SK-N-SH (cell line): ENCODE measurements around the gene MRPS18A. TPM values are rescaled to one million over a fixed set of nuclear protein-coding genes. Genes with fewer than 3 reads are reported as not detected.

Source experiments
- CTCF ChIA-PET: fragments of 300-600, 350-600 bp; formaldehyde crosslinking; extraction: SDS; loops from one replicate; lab custom pipeline; 2021; lab: Yijun Ruan, JAX
- POLR2A ChIA-PET: fragments of 350-600 bp; sonication (Branson Sonifier 250); formaldehyde crosslinking; extraction: SDS; loops from one replicate; lab custom pipeline; 2020; ENCODE audit warnings: antibody characterized with exemption, inconsistent platforms; lab: Yijun Ruan, JAX
- DNase-seq: peaks from one replicate; pipeline ENCODE4 v3.0.0; 2012
- H2AFZ ChIP-seq: fragments of 200-600 bp; sonication (generic); 2 replicates; pipeline ENCODE4 v1.8.1; 2016; ENCODE audit warnings: antibody characterized with exemption, mild to moderate bottlenecking, low read depth
- H3F3A ChIP-seq: fragments of 200-600 bp; sonication (generic); replicated peaks from 2 replicates; pipeline ENCODE3; 2016; ENCODE audit warnings: antibody characterized with exemption, mild to moderate bottlenecking; ENCODE audit not compliant: insufficient read depth
- H3K27ac ChIP-seq, 2 experiments: fragments of 200-500 bp in 1 of 2; fragments of 200-600 bp in 1 of 2; sonication (Bioruptor generic) in 1 of 2; sonication (generic), shearing (Covaris generic) in 1 of 2; 2 replicates each; pipeline versions ENCODE4 v1.5.1 to v1.6.1; 2014 to 2016; ENCODE audit warnings: low read depth in 2 of 2, inconsistent platforms in 1 of 2, low read length in 1 of 2, mild to moderate bottlenecking in 1 of 2, mixed read lengths in 1 of 2
- H3K27me3 ChIP-seq: fragments of 200-600 bp; sonication (generic), shearing (Covaris generic); 2 replicates; pipeline ENCODE4 v1.6.1; 2016; ENCODE audit warnings: mixed run types; ENCODE audit not compliant: insufficient read depth
- H3K36me3 ChIP-seq, 2 experiments: fragments of 200-500 bp in 1 of 2; fragments of 200-600 bp in 1 of 2; sonication (Bioruptor generic) in 1 of 2; sonication (generic) in 1 of 2; replicated peaks in 1 of 2; 2 replicates each; pipeline versions ENCODE3 to v1.5.1; 2014 to 2016; ENCODE audit warnings: low read length in 1 of 2, mild to moderate bottlenecking in 1 of 2; ENCODE audit not compliant: insufficient read depth in 2 of 2, control insufficient read depth in 1 of 2
- H3K4me1 ChIP-seq, 2 experiments: fragments of 200-500 bp in 1 of 2; fragments of 200-600 bp in 1 of 2; sonication (Bioruptor generic) in 1 of 2; sonication (generic), shearing (Covaris generic) in 1 of 2; 2 replicates each; pipeline versions ENCODE4 v1.5.1 to v1.6.1; 2014 to 2016; ENCODE audit warnings: low read depth in 1 of 2, low read length in 1 of 2, mixed run types in 1 of 2; ENCODE audit not compliant: insufficient read depth in 2 of 2, control insufficient read depth in 1 of 2
- H3K4me2 ChIP-seq: fragments of 200-600 bp; sonication (generic), shearing (Covaris generic); 2 replicates; pipeline ENCODE4 v1.6.1; 2017; ENCODE audit warnings: mixed run types
- H3K4me3 ChIP-seq, 2 experiments: fragments of 200-500 bp in 1 of 2; fragments of 200-600 bp in 1 of 2; sonication (Bioruptor generic) in 1 of 2; sonication (generic), shearing (Covaris generic) in 1 of 2; 2 replicates each; pipeline versions ENCODE4 v1.5.1 to v1.8.1; 2014 to 2016; ENCODE audit warnings: low read depth in 2 of 2, inconsistent platforms in 1 of 2, low read length in 1 of 2, mild to moderate bottlenecking in 1 of 2, mixed read lengths in 1 of 2, moderate library complexity in 1 of 2
- H3K79me2 ChIP-seq: fragments of 200-600 bp; sonication (generic); 2 replicates; pipeline ENCODE4 v1.8.1; 2017; ENCODE audit warnings: mild to moderate bottlenecking; ENCODE audit not compliant: insufficient read depth
- H3K9ac ChIP-seq: fragments of 200-600 bp; sonication (generic); 2 replicates; pipeline ENCODE4 v1.6.1; 2017; ENCODE audit warnings: mixed run types
- H3K9me2 ChIP-seq: fragments of 200-600 bp; sonication (generic); 2 replicates; pipeline ENCODE4 v1.6.1; 2017; ENCODE audit warnings: mixed run types
- H3K9me3 ChIP-seq: fragments of 200-600 bp; sonication (generic); 2 replicates; pipeline ENCODE4 v1.6.1; 2017; ENCODE audit warnings: mixed run types, mild to moderate bottlenecking, moderate library complexity
- H4K20me1 ChIP-seq: fragments of 200-600 bp; sonication (generic); 2 replicates; pipeline ENCODE4 v1.6.1; 2017; ENCODE audit warnings: mild to moderate bottlenecking, mixed run types; ENCODE audit not compliant: insufficient read depth
- EP300 ChIP-seq, 2 experiments: IDR thresholded peaks; 2 replicates each; pipeline versions ENCODE4 v1.4.0 to v1.6.1; 2012; ENCODE audit warnings: borderline replicate concordance in 1 of 2, low read depth in 1 of 2, low read length in 1 of 2
- EZH2phosphoT487 ChIP-seq: fragments of 200-600 bp; sonication (generic); IDR thresholded peaks from 2 replicates; pipeline ENCODE4 v1.6.1; 2017; ENCODE audit warnings: low read depth, mixed run types, mild to moderate bottlenecking, antibody characterized with exemption, moderate library complexity, borderline replicate concordance
- FOSL2 ChIP-seq: IDR thresholded peaks from 2 replicates; pipeline ENCODE4 v1.4.0; 2012; ENCODE audit warnings: low read depth, mild to moderate bottlenecking, moderate library complexity, borderline replicate concordance
- GABPA ChIP-seq: IDR thresholded peaks from 2 replicates; pipeline ENCODE4 v1.4.0; 2012; ENCODE audit warnings: low read depth, mild to moderate bottlenecking
- GATA2 ChIP-seq: sonication (generic); formaldehyde crosslinking; IDR thresholded peaks from 2 replicates; pipeline ENCODE4 v1.5.0; 2020; ENCODE audit warnings: mild to moderate bottlenecking, missing genetic modification reagents
- JUND ChIP-seq: IDR thresholded peaks from 2 replicates; pipeline ENCODE4 v1.4.0; 2012
- MEF2A ChIP-seq: IDR thresholded peaks from 2 replicates; pipeline ENCODE4 v1.4.0; 2012; ENCODE audit warnings: low read depth, borderline replicate concordance
- NFIC ChIP-seq: IDR thresholded peaks from 2 replicates; pipeline ENCODE4 v1.4.0; 2012; ENCODE audit warnings: borderline replicate concordance
- SIN3A ChIP-seq: IDR thresholded peaks from 2 replicates; pipeline ENCODE4 v1.6.1; 2012; ENCODE audit warnings: low read depth, mild to moderate bottlenecking, low read length, moderate library complexity, borderline replicate concordance
- WGBS: methylation state at CpG from one replicate; pipeline ENCODE4 v1.1.6; 2017; ENCODE audit warnings: low lambda C conversion rate; 5-methylcytosine and 5-hydroxymethylcytosine counted together
- polyA plus RNA-seq, 3 experiments: library from polyadenylated mRNA; depleted of rRNA; stranded (reverse); fragments of >200 nt; gene quantifications; 2 replicates each; pipeline ENCODE4 v1.2.3, GENCODE V29; 2012
- TF ChIP-seq, protein P1 (sequence below): IDR thresholded peaks from 2 replicates; pipeline ENCODE4 v1.4.0; 2012; ENCODE audit warnings: low read depth, borderline replicate concordance
- TF ChIP-seq, protein P2 (sequence below): fragments of 150-350 bp; IDR thresholded peaks from 2 replicates; pipeline ENCODE4 v1.6.1; 2016; ENCODE audit warnings: mild to moderate bottlenecking, low read depth, low read length
- TF ChIP-seq, protein P3 (sequence below): fragments of 200-600 bp; sonication (generic); IDR thresholded peaks from 2 replicates; pipeline ENCODE4 v1.6.1; 2017; ENCODE audit warnings: antibody characterized with exemption, mild to moderate bottlenecking, moderate library complexity

MRPS18A gene
- polyA plus RNA-seq, 1 of the 3 experiments (the other 2 are of a cell fraction) = 57.0 TPM

DNA sequence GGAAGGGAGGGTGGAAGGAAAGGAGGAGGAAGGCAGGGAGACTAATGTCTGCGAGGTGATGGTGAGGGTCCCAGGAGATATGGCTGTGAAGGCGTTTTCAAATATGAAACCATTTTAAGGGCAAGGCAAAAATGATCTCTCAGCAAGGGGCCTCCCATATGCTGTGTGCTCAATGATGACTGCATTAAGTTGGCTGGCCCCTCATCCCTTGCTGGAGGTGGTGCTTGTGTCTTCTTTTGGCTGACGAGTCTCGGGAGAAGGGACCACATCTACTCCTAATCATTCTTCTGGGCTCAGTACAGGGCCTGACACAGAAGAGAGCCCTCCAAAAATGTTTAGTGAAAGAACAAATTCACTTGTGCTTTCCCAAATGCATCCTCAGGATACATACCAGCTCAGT, 23.0 kb upstream of the MRPS18A start:
- H3K36me3 ChIP-seq = no peaks in the 10 kb centered on the region
- no peaks in the 10 kb centered on the region for H3K79me2 ChIP-seq
- WGBS = 54% methylated on average over 4 of the region's 4 CpGs
- ChIA-PET POLR2A (interaction anchor here (0.5 kb wide), 1 partner anchor 13 kb away, joined by 3 read pairs; no protein-coding TSS in a partner anchor), CTCF (interaction anchor here (1.5 kb wide), 1 partner anchor 369 kb away, joined by 3 read pairs; no protein-coding TSS in a partner anchor)
- no peak for TF ChIP-seq GABPA
- TF ChIP-seq SIN3A = no peak
- no peak for TF ChIP-seq FOSL2
- no peak for TF ChIP-seq MEF2A
- TF ChIP-seq EP300 (IDR thresholded peaks at IDR 0.05; ENCODE audit: borderline replicate concordance in 1 of 2, low read depth in 1 of 2, low read length in 1 of 2) = no peak
- TF ChIP-seq, protein P1, sequence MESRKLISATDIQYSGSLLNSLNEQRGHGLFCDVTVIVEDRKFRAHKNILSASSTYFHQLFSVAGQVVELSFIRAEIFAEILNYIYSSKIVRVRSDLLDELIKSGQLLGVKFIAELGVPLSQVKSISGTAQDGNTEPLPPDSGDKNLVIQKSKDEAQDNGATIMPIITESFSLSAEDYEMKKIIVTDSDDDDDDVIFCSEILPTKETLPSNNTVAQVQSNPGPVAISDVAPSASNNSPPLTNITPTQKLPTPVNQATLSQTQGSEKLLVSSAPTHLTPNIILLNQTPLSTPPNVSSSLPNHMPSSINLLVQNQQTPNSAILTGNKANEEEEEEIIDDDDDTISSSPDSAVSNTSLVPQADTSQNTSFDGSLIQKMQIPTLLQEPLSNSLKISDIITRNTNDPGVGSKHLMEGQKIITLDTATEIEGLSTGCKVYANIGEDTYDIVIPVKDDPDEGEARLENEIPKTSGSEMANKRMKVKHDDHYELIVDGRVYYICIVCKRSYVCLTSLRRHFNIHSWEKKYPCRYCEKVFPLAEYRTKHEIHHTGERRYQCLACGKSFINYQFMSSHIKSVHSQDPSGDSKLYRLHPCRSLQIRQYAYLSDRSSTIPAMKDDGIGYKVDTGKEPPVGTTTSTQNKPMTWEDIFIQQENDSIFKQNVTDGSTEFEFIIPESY = no peak
- TF ChIP-seq JUND = no peak
- no peak for TF ChIP-seq GATA2 (CRISPR knock-in tag)
- TF ChIP-seq NFIC = no peak
- TF ChIP-seq, protein P2, sequence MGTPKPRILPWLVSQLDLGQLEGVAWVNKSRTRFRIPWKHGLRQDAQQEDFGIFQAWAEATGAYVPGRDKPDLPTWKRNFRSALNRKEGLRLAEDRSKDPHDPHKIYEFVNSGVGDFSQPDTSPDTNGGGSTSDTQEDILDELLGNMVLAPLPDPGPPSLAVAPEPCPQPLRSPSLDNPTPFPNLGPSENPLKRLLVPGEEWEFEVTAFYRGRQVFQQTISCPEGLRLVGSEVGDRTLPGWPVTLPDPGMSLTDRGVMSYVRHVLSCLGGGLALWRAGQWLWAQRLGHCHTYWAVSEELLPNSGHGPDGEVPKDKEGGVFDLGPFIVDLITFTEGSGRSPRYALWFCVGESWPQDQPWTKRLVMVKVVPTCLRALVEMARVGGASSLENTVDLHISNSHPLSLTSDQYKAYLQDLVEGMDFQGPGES = no peak
- TF ChIP-seq, protein P3, sequence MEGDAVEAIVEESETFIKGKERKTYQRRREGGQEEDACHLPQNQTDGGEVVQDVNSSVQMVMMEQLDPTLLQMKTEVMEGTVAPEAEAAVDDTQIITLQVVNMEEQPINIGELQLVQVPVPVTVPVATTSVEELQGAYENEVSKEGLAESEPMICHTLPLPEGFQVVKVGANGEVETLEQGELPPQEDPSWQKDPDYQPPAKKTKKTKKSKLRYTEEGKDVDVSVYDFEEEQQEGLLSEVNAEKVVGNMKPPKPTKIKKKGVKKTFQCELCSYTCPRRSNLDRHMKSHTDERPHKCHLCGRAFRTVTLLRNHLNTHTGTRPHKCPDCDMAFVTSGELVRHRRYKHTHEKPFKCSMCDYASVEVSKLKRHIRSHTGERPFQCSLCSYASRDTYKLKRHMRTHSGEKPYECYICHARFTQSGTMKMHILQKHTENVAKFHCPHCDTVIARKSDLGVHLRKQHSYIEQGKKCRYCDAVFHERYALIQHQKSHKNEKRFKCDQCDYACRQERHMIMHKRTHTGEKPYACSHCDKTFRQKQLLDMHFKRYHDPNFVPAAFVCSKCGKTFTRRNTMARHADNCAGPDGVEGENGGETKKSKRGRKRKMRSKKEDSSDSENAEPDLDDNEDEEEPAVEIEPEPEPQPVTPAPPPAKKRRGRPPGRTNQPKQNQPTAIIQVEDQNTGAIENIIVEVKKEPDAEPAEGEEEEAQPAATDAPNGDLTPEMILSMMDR = no peak
- TF ChIP-seq EZH2phosphoT487 = no peak
- no peak overlapping the region for H3K27ac ChIP-seq
- H3F3A ChIP-seq = no peaks in the 10 kb centered on the region
- peaks cover 0 to 16% of the 10 kb centered on the region in 2 experiments; a peak in 1 of 4 replicates for H3K4me1 ChIP-seq
- peaks cover 9% of the 10 kb centered on the region; the same call in 1 of the 2 replicates for H3K27me3 ChIP-seq
- no peak overlapping the region for H3K9ac ChIP-seq
- no peak overlapping the region for H2AFZ ChIP-seq
- H3K4me2 ChIP-seq = no peak overlapping the region
- H3K4me3 ChIP-seq = no peak overlapping the region
- DNase-seq = no peak
- no peaks in the 10 kb centered on the region for H4K20me1 ChIP-seq
- no peaks in the 10 kb centered on the region for H3K9me3 ChIP-seq
- no peaks in the 10 kb centered on the region for H3K9me2 ChIP-seq
